Measurements from ENCODE around the gene EP400.

The EP400 gene

DNA sequence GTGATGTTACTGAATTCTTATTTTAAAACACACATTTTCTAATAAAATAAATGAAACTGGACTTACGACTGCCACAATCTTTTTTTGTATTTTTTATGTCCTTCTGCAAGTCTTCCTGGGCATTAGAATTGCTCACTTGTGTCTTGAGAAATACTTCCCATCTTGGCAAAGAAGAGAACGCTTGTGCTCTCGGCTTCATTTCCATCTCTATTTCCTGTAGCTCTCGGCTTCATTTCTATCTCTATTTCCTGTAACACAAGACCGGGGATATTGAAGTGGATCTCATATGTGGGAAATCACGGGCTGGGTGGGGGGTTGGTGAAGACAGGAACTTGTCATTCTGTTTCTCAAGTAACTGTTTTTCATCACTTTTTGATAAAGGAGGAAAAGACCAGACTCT, 77.9 kb downstream of the EP400 start:
- no peak for DNase-seq (ENCODE audit: low read depth)
- TF ChIP-seq, protein P1, sequence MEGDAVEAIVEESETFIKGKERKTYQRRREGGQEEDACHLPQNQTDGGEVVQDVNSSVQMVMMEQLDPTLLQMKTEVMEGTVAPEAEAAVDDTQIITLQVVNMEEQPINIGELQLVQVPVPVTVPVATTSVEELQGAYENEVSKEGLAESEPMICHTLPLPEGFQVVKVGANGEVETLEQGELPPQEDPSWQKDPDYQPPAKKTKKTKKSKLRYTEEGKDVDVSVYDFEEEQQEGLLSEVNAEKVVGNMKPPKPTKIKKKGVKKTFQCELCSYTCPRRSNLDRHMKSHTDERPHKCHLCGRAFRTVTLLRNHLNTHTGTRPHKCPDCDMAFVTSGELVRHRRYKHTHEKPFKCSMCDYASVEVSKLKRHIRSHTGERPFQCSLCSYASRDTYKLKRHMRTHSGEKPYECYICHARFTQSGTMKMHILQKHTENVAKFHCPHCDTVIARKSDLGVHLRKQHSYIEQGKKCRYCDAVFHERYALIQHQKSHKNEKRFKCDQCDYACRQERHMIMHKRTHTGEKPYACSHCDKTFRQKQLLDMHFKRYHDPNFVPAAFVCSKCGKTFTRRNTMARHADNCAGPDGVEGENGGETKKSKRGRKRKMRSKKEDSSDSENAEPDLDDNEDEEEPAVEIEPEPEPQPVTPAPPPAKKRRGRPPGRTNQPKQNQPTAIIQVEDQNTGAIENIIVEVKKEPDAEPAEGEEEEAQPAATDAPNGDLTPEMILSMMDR (IDR thresholded peaks at IDR 0.05; ENCODE audit: control insufficient read depth, extremely low read depth, insufficient read depth): no peak

DNA sequence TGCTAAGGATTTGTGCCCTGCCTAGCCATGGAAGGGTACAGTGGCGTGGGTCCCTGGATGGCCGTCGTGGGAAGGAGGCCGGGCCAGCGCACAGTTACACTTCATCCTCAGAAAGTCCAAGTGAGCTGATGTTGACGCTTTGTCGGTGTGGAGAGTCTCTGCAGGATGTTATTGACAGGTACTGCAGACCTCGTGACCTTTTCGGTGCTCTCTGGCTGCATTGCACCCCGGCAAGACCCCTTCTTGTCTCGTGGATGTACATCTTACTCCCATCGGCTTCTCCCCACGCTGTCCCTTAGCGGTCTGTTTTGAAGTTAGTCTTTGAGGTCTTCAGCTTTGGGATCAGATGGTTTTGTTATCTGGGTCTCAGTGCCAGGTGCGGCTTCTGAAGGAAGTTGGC, 78.4 kb downstream of the EP400 start:
- TF ChIP-seq, protein P1 (IDR thresholded peaks at IDR 0.05; ENCODE audit: control insufficient read depth, extremely low read depth, insufficient read depth): no peak
- DNase-seq (ENCODE audit: low read depth): no peak
- H3K4me3 ChIP-seq (ENCODE audit: low read depth, low read length): no peak overlapping the region

More for the DNA sequence above, 77.9 kb downstream of the EP400 start:
- H3K4me3 ChIP-seq (ENCODE audit: low read depth, low read length): no peak overlapping the region

DNA sequence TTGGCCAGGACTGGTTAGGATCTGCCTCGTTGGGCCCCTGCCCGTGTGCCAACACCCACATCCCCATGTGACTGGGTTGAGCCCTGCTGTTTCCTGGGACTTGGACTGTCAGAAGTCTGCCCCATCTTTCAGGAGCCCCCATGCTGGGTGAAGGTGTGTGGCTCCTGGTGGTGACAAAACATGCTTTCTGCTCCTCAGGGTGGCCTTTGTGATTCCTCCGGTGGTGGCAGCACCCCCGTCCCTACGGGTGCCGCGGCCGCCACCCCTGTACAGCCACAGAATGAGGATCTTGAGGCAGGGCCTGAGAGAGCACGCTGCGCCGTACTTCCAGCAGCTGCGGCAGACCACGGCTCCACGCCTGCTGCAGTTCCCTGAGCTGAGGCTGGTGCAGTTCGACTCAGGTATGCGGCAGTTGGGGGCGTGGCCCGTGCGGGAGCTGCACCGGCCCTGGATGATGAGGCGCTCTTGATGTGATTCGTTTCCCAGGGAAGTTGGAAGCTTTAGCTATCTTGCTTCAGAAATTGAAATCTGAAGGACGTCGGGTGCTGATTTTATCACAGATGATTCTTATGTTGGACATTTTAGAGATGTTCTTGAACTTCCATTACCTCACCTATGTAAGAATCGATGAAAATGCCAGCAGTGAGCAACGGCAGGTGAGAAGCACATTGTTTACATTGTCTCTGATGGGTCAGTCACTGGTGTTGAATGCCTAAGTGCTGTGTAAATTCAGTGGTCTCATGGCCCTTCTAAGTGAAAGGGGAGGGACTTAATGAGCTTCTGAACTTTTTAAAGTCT, 80.0 kb downstream of the EP400 start:
- TF ChIP-seq, protein P1 (IDR thresholded peaks at IDR 0.05; ENCODE audit: control insufficient read depth, extremely low read depth, insufficient read depth): no peak
- no peak for DNase-seq (ENCODE audit: low read depth)
- H3K4me3 ChIP-seq (ENCODE audit: low read depth, low read length): no peak overlapping the region

DNA sequence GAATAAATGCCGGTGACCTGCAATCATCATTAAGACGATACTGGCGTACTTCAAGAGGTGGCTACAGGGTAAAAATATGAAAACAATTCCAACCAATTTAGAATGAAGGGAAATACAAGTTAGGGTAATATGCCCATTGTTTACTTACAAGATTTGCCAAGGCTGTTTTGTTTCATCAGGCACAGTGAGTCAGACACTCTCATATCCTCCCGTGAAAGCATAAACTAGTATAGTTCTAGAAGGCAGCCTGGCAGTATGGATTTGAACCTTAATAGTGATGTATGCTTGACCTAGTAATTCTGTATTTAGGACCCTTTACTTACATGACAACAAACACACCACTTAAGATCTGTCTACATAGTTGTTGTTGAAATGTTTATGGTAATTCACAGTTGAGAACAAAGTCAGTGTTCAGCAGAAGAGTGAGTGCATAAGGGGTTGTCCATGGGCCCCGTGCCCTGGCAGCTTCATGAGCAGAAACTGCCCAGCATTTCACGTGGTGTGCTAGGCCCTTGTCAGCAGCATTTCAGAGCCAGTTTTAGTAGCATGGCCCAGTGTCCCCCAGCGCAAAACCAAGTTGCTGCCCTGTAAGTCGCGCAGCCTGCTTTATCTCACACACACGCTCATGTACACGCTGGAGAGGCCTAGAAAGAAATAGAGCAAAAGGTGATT, 80.8 kb downstream of the EP400 start:
- TF ChIP-seq, protein P1 (IDR thresholded peaks at IDR 0.05; ENCODE audit: control insufficient read depth, extremely low read depth, insufficient read depth): no peak
- no peak overlapping the region for H3K4me3 ChIP-seq (ENCODE audit: low read depth, low read length)
- no peak for DNase-seq (ENCODE audit: low read depth)

DNA sequence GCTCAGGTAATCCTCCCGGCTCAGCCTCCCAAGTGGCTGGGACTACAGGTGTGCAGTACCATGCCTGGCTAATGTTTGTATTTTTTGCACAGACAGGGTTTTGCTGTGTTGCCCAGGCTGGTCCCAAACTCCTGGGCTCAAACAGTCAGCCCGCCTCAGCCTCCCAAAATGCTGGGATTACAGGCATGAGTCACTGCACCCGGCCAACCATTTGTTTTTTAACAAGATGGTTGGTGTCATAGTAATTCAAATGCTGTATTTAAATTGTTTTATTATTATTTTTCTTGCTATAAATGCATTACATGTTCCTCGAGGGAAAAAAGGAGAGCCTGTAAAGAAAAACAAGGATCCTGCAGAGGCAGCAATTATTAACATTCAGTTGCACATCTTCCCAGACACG, 83.9 kb downstream of the EP400 start:
- no peak for DNase-seq (ENCODE audit: low read depth)
- TF ChIP-seq, protein P1 (IDR thresholded peaks at IDR 0.05; ENCODE audit: control insufficient read depth, extremely low read depth, insufficient read depth): no peak
- no peak overlapping the region for H3K4me3 ChIP-seq (ENCODE audit: low read depth, low read length)

DNA sequence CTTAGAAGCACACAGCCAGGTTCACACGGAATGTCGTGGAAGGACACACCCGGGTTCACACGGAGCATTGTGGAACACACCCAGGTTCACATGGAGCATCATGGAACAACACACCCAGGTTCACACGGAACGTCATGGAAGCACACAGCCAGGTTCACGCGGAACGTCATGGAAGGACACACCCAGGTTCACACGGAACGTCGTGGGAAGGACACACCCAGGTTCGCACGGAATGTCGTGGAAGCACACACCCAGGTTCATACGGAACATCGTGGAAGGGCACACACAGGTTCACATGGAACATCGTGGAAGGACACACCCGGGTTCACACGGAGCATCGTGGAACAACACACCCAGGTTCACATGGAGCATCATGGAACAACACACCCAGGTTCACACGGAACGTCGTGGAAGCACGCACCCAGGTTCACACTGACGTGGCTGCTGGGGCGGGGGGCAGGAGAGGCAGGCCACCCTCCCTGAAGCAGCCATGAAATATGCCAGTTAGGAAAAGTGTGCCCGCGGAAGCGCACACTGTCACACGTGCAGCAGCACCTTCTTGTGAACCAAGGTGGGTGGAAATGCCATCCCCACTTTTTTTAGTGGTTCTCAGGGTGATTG, 86.4 kb downstream of the EP400 start:
- TF ChIP-seq, protein P1 (IDR thresholded peaks at IDR 0.05; ENCODE audit: control insufficient read depth, extremely low read depth, insufficient read depth): no peak
- DNase-seq (ENCODE audit: low read depth): no peak
- no peak overlapping the region for H3K4me3 ChIP-seq (ENCODE audit: low read depth, low read length)

Measured in LNCaP clone FGC (cell line).